ENCODE results near the gene DENND1A.

The DENND1A gene

DNA sequence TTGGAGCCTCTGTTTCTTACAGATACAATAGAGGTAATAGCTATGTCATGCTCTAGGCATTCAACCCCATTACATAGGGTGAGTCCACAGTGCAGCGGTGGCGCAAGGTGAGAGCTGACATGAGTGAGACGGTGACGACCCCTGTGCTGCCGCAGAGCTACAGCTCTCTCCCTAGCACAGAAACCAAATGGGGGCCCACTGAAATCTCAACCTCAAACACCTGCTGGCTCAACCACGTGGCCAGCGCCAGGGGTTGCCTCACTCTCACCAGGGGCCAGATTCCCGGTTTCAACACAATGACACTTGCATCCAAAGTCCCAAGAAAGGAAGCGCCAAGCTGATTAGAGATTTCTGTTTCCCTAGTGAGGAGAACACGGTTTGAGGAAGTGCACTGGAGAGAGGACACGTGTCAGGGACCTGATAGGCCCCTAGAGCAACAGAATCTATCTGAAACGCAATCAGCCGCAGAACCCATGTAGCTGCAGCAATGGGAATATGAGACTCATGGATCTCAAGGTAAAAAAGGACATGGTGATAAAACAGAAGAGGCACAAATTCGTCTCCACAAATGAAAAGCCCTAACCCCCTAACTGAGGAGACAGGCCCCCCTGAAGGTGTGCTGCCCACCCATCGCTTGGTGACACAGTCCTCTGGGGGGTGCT is 459.7 kb downstream of the DENND1A start:
- H3K9me3 ChIP-seq, result no peaks in the 10 kb centered on the region

DNA sequence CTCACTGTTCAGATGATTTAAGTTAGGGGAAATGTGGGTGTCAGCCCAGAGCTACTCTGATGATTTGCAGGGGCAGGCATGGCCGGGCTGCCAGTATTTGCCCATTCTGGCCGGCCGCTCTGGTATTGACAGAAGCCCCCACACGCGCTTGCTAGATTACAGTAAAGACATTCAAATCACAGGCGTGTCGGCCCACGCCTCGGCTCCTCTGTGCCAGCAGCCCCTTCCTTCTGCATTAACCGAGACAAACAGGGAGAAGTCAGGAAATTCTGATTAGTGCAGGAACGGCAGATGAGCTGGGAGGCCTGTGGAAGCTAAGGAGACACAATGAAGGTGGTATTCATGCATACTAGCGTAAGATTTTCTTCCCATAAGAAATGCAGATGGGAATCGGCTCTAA is 460.6 kb downstream of the DENND1A start:
- Histone ChIP-seq H3K27me3 (no peaks in the 10 kb centered on the region), H3K4me3 (no peak overlapping the region), H3K27ac (no peak overlapping the region), H3K4me1 (no peaks in the 10 kb centered on the region), H3K9me3 (no peaks in the 10 kb centered on the region), H3K36me3 (no peaks in the 10 kb centered on the region)
- DNase-seq, result no peak
- TF ChIP-seq, protein P1, sequence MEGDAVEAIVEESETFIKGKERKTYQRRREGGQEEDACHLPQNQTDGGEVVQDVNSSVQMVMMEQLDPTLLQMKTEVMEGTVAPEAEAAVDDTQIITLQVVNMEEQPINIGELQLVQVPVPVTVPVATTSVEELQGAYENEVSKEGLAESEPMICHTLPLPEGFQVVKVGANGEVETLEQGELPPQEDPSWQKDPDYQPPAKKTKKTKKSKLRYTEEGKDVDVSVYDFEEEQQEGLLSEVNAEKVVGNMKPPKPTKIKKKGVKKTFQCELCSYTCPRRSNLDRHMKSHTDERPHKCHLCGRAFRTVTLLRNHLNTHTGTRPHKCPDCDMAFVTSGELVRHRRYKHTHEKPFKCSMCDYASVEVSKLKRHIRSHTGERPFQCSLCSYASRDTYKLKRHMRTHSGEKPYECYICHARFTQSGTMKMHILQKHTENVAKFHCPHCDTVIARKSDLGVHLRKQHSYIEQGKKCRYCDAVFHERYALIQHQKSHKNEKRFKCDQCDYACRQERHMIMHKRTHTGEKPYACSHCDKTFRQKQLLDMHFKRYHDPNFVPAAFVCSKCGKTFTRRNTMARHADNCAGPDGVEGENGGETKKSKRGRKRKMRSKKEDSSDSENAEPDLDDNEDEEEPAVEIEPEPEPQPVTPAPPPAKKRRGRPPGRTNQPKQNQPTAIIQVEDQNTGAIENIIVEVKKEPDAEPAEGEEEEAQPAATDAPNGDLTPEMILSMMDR (IDR thresholded peaks at IDR 0.05), result no peak
- intact Hi-C loops (cut with DNase I; ENCODE audit: low total_unique reads), result no loop called here

More for the DNA sequence above, 459.7 kb downstream of the DENND1A start:
- no peak for DNase-seq
- Histone ChIP-seq H3K4me3 (no peak overlapping the region), H3K27me3 (no peaks in the 10 kb centered on the region), H3K27ac (no peak overlapping the region), H3K36me3 (no peaks in the 10 kb centered on the region), H3K4me1 (no peaks in the 10 kb centered on the region)
- intact Hi-C loops (cut with DNase I; ENCODE audit: low total_unique reads), result no loop called here
- TF ChIP-seq, protein P1 (IDR thresholded peaks at IDR 0.05), result no peak

GRCh38 chr9:123468541-123468940 is 461.4 kb downstream of the DENND1A start:
- H3K27ac ChIP-seq, result no peak overlapping the region
- no peak overlapping the region for H3K4me3 ChIP-seq
- no peaks in the 10 kb centered on the region for H3K4me1 ChIP-seq
- TF ChIP-seq, protein P1 (IDR thresholded peaks at IDR 0.05), result no peak
- H3K9me3 ChIP-seq, result no peaks in the 10 kb centered on the region
- H3K36me3 ChIP-seq, result no peaks in the 10 kb centered on the region
- no peaks in the 10 kb centered on the region for H3K27me3 ChIP-seq
- intact Hi-C loops (cut with DNase I; ENCODE audit: low total_unique reads), result no loop called here
- DNase-seq, result no peak

DNA sequence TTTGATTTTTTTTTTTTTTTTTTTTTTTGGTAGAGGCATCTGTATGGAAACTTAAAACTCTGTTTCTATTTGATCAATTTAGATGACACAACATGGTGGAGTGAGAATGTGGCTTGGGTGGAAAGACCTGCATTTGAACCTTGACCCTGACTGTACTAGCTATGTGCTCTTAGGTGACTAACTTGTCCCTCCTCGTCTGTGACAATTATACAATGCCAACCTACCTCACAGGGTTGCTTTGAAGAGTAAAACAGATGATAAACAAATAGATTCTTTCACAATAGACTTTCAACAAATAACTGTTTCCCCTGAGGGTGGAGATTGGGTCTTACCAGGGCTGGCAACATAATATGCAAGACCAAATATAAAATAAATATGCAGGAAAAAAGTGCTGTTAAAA is 464.6 kb downstream of the DENND1A start:
- no peaks in the 10 kb centered on the region for H3K36me3 ChIP-seq
- H3K27ac ChIP-seq, result no peak overlapping the region
- TF ChIP-seq, protein P1 (IDR thresholded peaks at IDR 0.05), result no peak
- H3K4me3 ChIP-seq, result no peak overlapping the region
- no peak for DNase-seq
- intact Hi-C loops (cut with DNase I; ENCODE audit: low total_unique reads), result no loop called here
- H3K9me3 ChIP-seq, result no peaks in the 10 kb centered on the region
- no peaks in the 10 kb centered on the region for H3K27me3 ChIP-seq
- H3K4me1 ChIP-seq, result no peaks in the 10 kb centered on the region

DNA sequence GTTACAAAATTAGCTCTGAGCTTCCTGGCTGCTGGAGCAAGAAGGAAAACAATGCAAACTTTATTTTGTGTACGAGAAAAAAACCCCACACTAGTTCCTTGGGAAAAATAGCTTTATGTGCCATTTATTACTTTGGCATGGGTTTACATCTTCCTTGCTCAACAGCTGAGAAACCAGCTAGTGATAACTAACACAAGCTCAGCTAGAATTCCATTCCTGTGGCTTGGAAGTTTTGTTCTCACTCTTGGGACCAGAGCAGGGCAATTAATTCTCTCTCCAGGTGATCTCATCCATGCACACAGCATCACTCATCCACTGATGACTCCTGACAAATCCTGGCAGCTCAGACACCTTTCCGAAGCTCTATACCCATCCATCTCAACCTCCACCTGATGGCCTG is 469.8 kb downstream of the DENND1A start:
- Histone ChIP-seq H3K4me1 (no peaks in the 10 kb centered on the region), H3K9me3 (no peaks in the 10 kb centered on the region), H3K36me3 (peaks cover 0 to 4% (median 0%) of the 10 kb centered on the region in 3 donors), H3K27ac (no peak overlapping the region), H3K4me3 (no peak overlapping the region), H3K27me3 (no peaks in the 10 kb centered on the region)
- intact Hi-C loops (cut with DNase I; ENCODE audit: low total_unique reads), result no loop called here
- DNase-seq, result no peak
- TF ChIP-seq, protein P1 (IDR thresholded peaks at IDR 0.05), result no peak

GRCh38 chr9:123457583-123457982 is 472.3 kb downstream of the DENND1A start:
- intact Hi-C loops (cut with DNase I; ENCODE audit: low total_unique reads), result no loop called here
- Histone ChIP-seq H3K4me1 (no peaks in the 10 kb centered on the region), H3K9me3 (no peaks in the 10 kb centered on the region), H3K27me3 (no peaks in the 10 kb centered on the region), H3K4me3 (no peak overlapping the region), H3K27ac (no peak overlapping the region), H3K36me3 (peaks cover 0 to 15% (median 7%) of the 10 kb centered on the region in 3 donors)
- DNase-seq, result no peak
- TF ChIP-seq, protein P1 (IDR thresholded peaks at IDR 0.05), result no peak

Measured in tibial artery (tissue), 4 donors.